ENCODE measurements around the gene ADGRL3.

Gene ADGRL3

GRCh38 chr4:61277785-61278760, 77.9 kb downstream of the ADGRL3 start:
- no peak for DNase-seq (ENCODE audit: low read depth)

GRCh38 chr4:61292322-61292721, 92.2 kb downstream of the ADGRL3 start:
- DNase-seq (ENCODE audit: low read depth): no peak

- DNase-seq (ENCODE audit: low read depth): no peak
These were observed 93.7 kb downstream of the ADGRL3 start for GRCh38 chr4:61293707-61294400.

- no peak for DNase-seq (ENCODE audit: low read depth)
These were observed 94.8 kb downstream of the ADGRL3 start for GRCh38 chr4:61294936-61295335.

- no peak for DNase-seq (ENCODE audit: low read depth)
These were observed 96.0 kb downstream of the ADGRL3 start for GRCh38 chr4:61296144-61296543.

GRCh38 chr4:61298178-61298740, 98.1 kb downstream of the ADGRL3 start:
- no peak for DNase-seq (ENCODE audit: low read depth)

- DNase-seq (ENCODE audit: low read depth): no peak
These were observed 99.2 kb downstream of the ADGRL3 start for GRCh38 chr4:61299316-61299715.

- DNase-seq (ENCODE audit: low read depth): no peak
These were observed 100.2 kb downstream of the ADGRL3 start for GRCh38 chr4:61300266-61300844.

GRCh38 chr4:61301271-61301670, 101.1 kb downstream of the ADGRL3 start:
- no peak for DNase-seq (ENCODE audit: low read depth)

- no peak for DNase-seq (ENCODE audit: low read depth)
These were observed 107.9 kb downstream of the ADGRL3 start for GRCh38 chr4:61308033-61308432.

GRCh38 chr4:61309616-61310015, 109.5 kb downstream of the ADGRL3 start:
- no peak for DNase-seq (ENCODE audit: low read depth)

GRCh38 chr4:61312526-61312925, 112.4 kb downstream of the ADGRL3 start:
- DNase-seq (ENCODE audit: low read depth): no peak

GRCh38 chr4:61318431-61318830, 118.3 kb downstream of the ADGRL3 start:
- DNase-seq (ENCODE audit: low read depth): no peak

GRCh38 chr4:61319156-61319555, 119.0 kb downstream of the ADGRL3 start:
- no peak for DNase-seq (ENCODE audit: low read depth)

GRCh38 chr4:61320154-61320553, 120.0 kb downstream of the ADGRL3 start:
- DNase-seq (ENCODE audit: low read depth): no peak

GRCh38 chr4:61320631-61321030, 120.5 kb downstream of the ADGRL3 start:
- no peak for DNase-seq (ENCODE audit: low read depth)

GRCh38 chr4:61332693-61333092, 132.6 kb downstream of the ADGRL3 start:
- DNase-seq (ENCODE audit: low read depth): no peak

GRCh38 chr4:61333490-61333889, 133.4 kb downstream of the ADGRL3 start:
- no peak for DNase-seq (ENCODE audit: low read depth)

GRCh38 chr4:61335241-61335763, 135.2 kb downstream of the ADGRL3 start:
- no peak for DNase-seq (ENCODE audit: low read depth)

- DNase-seq (ENCODE audit: low read depth): no peak
These were observed 136.4 kb downstream of the ADGRL3 start for GRCh38 chr4:61336488-61336887.

GRCh38 chr4:61336916-61337315, 136.8 kb downstream of the ADGRL3 start:
- DNase-seq (ENCODE audit: low read depth): no peak

GRCh38 chr4:61342061-61342460, 141.9 kb downstream of the ADGRL3 start:
- DNase-seq (ENCODE audit: low read depth): no peak

Measured in activated T-helper 1 cell treated with Interleukin-2 at 50 U/mL for 16 hours (primary cell).